ENCODE data around the gene FRZB.

The FRZB gene

GRCh38 chr2:182833084-182833854 is 33.2 kb downstream of the FRZB start:
- no peak for TF ChIP-seq GATA3 (IDR thresholded peaks at IDR 0.05; ENCODE audit: low read depth, low read length)
- TF ChIP-seq GATA2 (IDR thresholded peaks at IDR 0.05; ENCODE audit: low read depth, low read length), result no peak

- TF ChIP-seq GATA2 (IDR thresholded peaks at IDR 0.05; ENCODE audit: low read depth, low read length) (no peak), GATA3 (IDR thresholded peaks at IDR 0.05; ENCODE audit: low read depth, low read length) (no peak)
These were observed 34.5 kb downstream of the FRZB start for GRCh38 chr2:182831921-182832320.

DNA sequence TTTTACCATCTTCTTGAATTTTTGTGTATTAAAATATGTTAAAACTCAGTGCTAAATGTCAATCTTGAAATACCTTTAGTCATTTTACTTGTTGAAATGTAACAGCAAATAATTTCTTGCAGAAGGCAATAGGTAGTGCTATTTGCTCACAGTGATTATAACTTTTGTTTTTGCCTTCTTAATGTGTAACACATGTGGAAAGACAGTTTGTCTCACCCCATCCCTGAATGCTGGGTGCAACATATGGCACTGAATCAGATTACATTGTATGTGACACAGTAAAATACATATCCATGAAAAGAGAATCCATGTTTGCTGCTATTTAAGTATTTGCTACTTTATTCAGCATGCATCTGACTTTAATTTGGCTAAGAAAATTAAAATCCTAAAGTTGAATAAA is 35.3 kb downstream of the FRZB start:
- TF ChIP-seq GATA2 (IDR thresholded peaks at IDR 0.05; ENCODE audit: low read depth, low read length) (no peak), GATA3 (IDR thresholded peaks at IDR 0.05; ENCODE audit: low read depth, low read length) (no peak)

DNA sequence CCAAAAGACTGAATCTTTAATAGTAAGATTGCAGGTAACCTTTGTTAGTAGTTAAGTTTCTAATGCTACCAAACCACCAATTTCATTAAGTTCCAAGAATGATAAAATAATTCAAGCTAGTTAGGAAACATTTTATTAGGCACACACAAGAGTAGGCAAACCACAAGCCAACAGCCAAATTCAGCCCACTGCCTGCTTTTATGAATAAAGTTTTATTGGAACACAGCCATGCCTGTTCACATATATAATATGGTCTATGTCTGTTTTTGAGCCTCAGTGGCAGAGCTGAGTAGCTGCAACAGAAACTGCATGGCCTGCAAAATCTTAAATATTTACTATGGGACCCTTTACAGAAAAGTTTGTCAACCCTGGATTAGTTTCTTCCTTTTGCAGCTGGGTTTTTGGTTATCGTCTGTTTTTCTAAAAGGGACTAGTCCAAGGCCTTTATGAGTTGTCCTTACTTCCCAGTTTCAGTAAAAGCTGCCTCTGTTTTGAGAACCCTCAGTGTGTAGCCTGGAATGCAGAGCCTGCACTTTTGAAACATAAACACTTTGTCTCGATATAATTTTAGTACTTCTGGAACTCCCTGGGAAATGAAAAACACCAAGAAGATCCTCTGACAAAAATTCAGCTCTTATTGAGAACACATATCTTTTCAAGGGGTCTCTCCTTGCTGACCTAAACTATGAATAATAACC is 39.1 kb downstream of the FRZB start:
- TF ChIP-seq GATA2 (IDR thresholded peaks at IDR 0.05; ENCODE audit: low read depth, low read length), result no peak
- TF ChIP-seq GATA3 (IDR thresholded peaks at IDR 0.05; ENCODE audit: low read depth, low read length), result no peak

GRCh38 chr2:182826496-182826895 is 39.9 kb downstream of the FRZB start:
- no peak for TF ChIP-seq GATA3 (IDR thresholded peaks at IDR 0.05; ENCODE audit: low read depth, low read length)

DNA sequence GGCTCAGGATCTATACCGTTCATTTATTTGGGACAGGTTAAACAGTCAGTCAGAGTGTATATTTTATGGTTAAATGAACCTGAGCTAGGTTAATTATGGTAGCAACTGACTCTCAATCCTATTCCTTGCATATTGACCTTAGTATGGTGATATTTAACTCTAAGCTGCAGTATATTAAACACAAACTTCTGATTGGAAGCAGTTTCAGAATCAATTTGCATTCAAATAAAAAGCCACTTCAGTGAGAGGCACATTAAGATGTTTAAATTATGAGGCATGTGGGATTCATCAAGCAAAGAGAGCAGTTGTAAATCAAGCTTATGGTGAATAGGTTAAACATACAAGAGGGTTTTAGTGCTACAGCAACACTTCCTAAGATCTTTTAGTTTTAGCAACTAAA is 40.4 kb downstream of the FRZB start:
- TF ChIP-seq GATA3 (IDR thresholded peaks at IDR 0.05; ENCODE audit: low read depth, low read length), result no peak
- no peak for TF ChIP-seq GATA2 (IDR thresholded peaks at IDR 0.05; ENCODE audit: low read depth, low read length)

DNA sequence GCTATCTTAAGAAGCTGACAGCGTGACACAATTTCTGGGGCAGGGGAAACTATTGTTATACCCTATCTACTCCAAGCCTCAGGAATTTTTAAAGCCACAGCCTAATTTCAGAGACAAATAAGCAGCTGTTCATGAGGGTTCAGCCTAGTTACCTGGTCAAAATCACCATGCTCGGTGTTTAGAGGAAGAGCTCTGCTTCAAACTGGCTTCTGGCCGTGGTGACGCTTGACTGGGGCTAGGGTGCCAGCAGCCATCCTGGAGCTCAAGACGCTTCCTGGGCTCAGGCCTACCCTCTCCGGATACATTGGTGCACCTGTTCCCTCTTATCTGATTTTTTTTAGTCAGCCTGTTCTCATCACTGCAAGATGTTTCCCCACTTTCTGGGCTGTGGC is 41.7 kb downstream of the FRZB start:
- no peak for TF ChIP-seq GATA3 (IDR thresholded peaks at IDR 0.05; ENCODE audit: low read depth, low read length)
- no peak for TF ChIP-seq GATA2 (IDR thresholded peaks at IDR 0.05; ENCODE audit: low read depth, low read length)

- no peak for TF ChIP-seq GATA2 (IDR thresholded peaks at IDR 0.05; ENCODE audit: low read depth, low read length)
- TF ChIP-seq GATA3 (IDR thresholded peaks at IDR 0.05; ENCODE audit: low read depth, low read length), result no peak
These were observed 42.2 kb downstream of the FRZB start for GRCh38 chr2:182824056-182824766.

- TF ChIP-seq GATA2 (IDR thresholded peaks at IDR 0.05; ENCODE audit: low read depth, low read length) (no peak), GATA3 (IDR thresholded peaks at IDR 0.05; ENCODE audit: low read depth, low read length) (no peak)
These were observed 43.7 kb downstream of the FRZB start for GRCh38 chr2:182822733-182823132.

DNA sequence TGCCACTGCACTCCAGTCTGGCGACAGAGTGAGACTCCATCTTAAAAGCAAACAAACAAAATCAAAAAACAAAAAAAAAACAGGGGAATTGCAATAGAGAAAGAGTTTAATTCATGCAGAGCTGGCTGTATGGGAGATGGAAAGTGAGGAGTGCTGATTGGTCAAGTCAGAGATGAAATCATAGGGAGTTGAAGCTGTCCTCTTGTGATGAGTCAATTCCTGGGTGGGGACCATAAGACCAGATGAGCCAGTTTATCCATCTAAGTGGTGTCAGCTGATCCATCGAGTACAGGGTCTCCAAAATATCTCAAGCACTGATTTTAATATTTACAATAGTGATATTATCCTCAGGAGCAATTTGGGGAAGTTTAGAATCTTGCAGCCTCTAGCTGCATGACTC is 45.3 kb downstream of the FRZB start:
- TF ChIP-seq GATA2 (IDR thresholded peaks at IDR 0.05; ENCODE audit: low read depth, low read length) (no peak), GATA3 (IDR thresholded peaks at IDR 0.05; ENCODE audit: low read depth, low read length) (no peak)

GRCh38 chr2:182819412-182819811 is 47.0 kb downstream of the FRZB start:
- TF ChIP-seq GATA3 (IDR thresholded peaks at IDR 0.05; ENCODE audit: low read depth, low read length) (no peak), GATA2 (IDR thresholded peaks at IDR 0.05; ENCODE audit: low read depth, low read length) (no peak)

DNA sequence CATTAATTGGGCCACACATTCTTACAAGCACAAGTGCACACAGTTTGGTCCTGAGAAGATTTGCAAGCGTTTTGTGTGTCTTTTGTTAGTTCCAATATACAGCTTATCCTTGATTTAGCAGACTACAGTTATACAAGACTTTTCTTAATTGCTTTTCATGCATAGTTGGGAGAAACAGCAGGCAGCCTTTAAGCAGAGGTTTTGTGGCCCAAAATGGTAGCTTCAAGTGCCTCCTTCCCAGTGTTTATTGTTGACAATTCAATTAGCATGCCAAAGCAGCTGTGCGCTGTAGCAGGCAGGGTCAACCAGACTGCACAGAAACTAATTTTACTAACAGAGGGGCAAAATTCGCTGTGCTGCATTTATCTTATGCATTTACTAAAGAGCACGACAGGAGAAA is 47.5 kb downstream of the FRZB start:
- TF ChIP-seq GATA3 (IDR thresholded peaks at IDR 0.05; ENCODE audit: low read depth, low read length), result no peak
- TF ChIP-seq GATA2 (IDR thresholded peaks at IDR 0.05; ENCODE audit: low read depth, low read length), result no peak

- TF ChIP-seq GATA2 (IDR thresholded peaks at IDR 0.05; ENCODE audit: low read depth, low read length) (no peak), GATA3 (IDR thresholded peaks at IDR 0.05; ENCODE audit: low read depth, low read length) (no peak)
These were observed 47.9 kb downstream of the FRZB start for GRCh38 chr2:182818501-182818900.

- TF ChIP-seq GATA2 (IDR thresholded peaks at IDR 0.05; ENCODE audit: low read depth, low read length) (no peak), GATA3 (IDR thresholded peaks at IDR 0.05; ENCODE audit: low read depth, low read length) (no peak)
These were observed 48.9 kb downstream of the FRZB start for GRCh38 chr2:182817558-182817957.

DNA sequence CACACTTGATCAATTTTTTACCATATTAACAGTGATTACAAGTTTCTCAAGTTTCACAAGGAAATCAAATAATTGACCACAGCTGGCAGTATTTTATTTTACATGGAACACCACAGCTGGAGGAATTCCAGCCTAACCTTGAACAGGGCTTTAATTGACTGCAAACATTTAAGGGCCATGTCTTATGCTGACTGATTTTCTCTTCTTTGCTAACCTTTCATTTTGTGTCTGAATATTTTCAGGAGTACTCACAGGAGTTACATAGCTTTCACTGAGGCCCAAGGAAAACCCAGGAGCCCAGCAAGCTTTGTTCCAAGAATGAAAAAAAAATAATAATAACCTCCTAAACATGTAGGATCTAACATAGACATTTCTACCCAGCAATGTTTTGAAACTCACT is 49.6 kb downstream of the FRZB start:
- no peak for TF ChIP-seq GATA2 (IDR thresholded peaks at IDR 0.05; ENCODE audit: low read depth, low read length)
- no peak for TF ChIP-seq GATA3 (IDR thresholded peaks at IDR 0.05; ENCODE audit: low read depth, low read length)
